Iris pigment epithelial cell (primary cell): ENCODE data around the gene MRPL2.

Experiments
- DNase-seq: peaks from one replicate; pipeline ENCODE4 v3.0.0-alpha.2; 2011; ENCODE audit warnings: low read depth

MRPL2 gene

DNA sequence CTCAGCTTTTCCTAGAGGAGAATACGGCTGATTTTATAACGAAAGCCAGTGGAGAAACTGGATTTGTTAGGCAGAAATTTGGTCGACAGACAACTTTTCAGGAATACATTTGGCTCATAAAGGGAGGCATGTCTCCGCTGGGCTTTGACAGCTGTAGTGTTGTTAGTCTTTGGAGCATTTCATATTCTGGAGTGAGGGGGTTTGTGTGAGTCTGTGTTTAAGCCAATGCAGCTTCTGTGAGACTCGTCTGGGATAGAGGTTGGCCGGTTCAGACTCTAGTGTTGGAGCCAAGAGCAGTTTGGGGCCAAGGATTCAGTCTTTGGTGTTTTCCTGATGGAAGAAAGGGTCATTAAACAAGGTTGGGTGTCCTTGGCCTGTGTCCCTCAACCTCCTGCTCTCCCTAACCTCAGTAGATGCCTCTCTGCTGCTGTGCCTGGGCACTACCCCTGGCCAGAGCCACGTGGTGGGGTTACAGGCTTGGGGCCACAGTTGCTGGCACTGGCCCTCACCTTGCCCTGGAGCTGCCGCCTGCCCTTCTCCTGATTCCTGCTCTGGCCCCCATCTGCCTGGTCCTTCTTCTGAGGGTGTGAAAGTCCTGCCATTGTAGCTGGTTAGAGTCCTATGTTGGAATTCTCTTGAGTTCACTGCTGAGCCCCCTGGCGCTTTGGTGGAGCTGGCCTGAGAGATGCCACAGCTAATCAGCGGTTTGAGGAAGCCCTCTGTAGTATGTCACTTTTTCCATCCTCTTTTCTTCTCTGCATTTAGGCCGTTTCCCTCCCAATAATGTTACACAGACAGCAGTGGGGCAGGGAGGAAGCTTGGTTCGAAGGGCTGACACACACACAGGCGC, 23.8 kb upstream of the MRPL2 start:
- DNase-seq, result no peak

DNA sequence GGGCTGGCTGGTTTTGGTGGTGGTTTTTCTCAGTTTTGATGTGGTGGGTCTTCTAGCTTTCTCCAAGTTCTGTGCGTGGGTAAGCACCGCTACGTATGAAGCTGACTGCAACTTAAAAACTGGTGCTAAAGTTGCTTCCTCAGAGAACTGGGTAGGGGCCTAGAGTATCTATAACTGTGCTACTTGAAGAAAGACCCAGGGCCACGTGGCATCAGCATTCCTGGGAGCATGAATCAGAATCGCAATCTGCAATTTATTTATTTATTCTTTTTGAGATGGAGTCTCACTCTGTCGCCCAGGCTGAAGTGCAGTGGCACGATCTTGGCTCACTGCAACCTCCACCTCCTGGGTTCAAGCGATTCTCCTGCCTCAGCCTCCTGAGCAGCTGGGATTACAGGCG, 22.7 kb upstream of the MRPL2 start:
- DNase-seq, result peak; percentile 51

DNA sequence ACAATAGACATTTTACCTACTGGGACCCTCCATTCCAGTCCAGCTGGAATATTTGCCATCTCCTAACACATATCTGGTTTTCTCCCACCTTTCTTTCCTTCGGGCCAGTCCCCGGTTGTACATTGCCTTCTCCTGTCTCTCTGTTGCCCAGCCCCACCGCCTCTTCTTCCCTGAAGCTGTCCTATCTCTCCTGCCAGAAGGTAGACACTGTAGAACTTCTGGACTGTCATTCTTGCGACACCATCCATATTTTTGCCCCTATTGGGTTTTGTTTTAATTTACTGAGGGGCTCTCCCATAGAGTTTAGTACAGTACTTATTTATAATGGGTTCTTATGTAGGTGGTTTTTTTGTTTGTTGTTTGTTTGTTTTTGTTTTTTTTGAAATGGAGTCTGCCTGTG, 21.8 kb upstream of the MRPL2 start:
- no peak for DNase-seq

DNA sequence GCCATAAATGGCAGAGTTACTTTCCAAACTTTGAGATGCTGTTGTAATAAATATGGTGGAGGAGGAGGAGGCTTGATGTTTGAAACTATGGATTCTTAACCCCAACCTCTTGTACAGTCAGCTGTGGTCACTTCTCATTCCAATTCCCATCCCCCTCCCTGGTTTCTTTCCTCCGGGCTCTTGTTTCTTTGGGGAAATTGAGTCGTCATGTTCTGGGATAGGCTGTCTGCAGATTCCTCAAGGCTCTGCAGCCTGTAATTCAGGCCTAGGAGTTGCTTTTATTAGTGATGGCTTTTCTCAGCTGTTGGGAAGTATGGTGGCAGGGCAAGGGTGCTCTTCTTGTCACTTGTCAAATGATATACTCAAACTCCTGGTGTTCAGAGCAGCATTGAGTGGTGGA, 19.5 kb upstream of the MRPL2 start:
- peak; percentile 55 for DNase-seq

DNA sequence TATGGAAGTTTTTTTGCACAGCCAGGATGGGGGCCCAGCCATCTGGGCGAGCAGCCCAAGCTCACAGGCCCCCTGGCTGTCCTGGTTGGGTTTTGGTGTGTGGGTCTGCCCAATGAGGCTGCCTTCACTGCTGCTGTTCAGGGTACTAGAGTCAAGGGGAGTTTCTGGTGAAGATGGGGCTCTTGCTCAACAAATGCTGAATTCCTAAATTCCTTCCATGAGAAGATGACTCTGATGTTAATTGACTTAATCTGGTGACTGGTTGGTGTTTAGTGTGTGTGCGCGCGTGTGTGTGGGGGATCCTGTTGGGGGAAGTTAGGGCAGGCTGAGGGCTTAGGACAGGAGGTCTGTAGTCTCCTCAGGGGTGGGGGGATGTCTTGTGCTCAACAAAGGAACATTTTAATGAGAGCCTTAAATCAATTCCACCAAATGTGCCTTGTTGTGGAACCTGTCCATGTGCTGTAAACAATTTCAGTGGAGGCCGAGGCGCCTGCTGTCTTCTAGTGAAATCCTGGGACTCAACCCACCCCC, 18.8 kb upstream of the MRPL2 start:
- DNase-seq, result no peak

DNA sequence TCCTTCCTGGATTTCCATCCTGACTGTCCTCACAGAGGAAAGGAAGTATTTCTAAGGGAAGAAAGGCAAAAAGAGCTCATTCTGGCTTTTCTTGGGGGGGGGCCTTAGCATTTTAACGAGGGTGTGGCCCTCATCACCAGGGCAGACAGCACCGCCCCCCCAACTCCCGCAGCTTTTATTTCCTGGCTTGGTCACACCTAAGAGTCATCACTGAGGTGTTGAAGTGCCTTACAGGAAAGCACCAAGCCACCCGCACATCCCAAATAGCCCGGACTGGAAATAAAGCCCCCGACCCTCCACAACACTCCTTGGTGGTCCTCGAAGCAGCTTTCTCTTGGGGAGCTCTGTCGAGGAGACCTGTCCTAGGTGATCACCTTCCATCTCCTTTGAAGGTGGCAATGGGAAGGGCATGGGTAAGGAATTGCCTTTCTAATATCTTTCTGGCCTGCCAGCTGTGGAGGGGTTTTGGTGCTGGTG, 18.1 kb upstream of the MRPL2 start:
- no peak for DNase-seq

DNA sequence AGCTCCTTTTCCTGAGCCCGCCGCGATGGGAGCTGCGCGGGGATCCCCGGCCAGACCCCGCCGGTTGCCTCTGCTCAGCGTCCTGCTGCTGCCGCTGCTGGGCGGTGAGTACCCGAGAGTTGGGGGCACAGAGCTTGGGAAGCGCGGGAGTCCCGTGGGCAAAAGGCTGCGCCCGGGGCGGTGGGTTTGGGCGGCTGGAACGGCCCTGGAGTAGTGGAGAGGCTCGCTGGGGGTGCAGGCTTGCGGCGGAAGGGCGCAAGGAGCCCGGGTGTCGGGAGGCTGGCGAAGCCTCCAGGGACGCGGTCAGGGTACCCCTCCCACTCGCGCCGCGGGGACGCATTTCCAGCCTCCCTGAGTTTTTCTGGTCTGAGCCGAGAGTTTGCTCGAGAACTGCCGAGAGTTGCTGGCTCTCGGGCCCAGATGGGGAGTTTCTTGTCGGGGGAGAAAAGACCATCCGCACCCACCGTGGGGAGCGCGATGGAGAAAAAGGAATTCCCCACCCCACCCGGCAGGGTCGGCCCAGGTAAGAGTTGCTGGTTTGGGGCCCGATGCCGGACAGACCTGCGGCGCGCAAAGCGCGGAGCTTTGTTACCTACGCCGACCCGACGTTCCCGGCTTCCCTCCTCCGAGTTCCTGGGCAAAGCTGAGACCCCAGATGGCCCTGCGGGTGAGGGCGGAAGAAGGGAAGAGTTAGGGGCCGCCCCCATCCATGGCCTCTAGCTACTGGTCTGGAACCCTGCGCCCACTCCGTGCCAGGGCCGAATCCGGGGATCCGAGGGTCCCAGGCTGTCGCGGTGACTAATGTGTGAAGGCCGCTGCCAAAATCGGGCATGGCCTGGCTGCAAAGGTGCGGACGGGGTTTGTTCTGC, 17.5 kb upstream of the MRPL2 start:
- DNase-seq, result peak; percentile 44

DNA sequence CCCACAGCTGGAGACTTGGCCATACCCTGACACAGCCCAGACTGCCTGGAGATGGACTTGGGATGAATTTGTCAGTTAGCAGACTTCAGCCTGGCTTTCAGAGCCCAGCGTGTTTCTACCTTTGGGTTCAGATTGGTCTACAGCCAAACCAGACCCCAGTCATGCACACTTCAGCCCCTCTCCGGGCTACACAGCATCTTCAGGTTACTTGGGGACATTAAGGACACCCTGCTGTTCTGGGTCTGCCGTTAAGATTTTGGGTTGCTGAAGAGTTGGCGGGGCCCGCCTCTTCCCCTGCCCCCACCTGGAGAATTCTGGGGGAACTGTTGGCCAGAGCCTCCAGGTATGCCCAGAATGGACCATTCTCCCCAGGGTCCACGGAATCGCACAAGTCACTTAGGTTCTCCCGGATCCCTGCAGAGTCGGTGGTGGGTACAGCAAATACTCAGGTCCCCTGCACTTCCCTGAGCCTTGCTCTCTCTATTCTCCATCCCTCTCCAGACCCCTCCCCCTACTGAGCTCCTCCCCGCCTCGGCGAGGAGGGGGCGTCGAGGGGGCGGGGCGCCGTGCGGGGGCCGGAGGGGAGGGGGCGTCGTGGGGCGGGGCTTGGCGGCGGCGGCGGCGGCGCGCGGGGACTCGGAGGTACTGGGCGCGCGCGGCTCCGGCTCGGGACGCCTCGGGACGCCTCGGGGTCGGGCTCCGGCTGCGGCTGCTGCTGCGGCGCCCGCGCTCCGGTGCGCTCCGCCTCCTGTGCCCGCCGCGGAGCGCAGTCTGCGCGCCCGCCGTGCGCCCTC, 16.6 kb upstream of the MRPL2 start, which contains the start of gene PTK7:
TSS of gene PTK7 (plus strand) at position 645 of the 794 bp plus-strand sequence. CDS start 175 bp downstream, outside the sequence.
- DNase-seq, result peak; percentile 60

DNA sequence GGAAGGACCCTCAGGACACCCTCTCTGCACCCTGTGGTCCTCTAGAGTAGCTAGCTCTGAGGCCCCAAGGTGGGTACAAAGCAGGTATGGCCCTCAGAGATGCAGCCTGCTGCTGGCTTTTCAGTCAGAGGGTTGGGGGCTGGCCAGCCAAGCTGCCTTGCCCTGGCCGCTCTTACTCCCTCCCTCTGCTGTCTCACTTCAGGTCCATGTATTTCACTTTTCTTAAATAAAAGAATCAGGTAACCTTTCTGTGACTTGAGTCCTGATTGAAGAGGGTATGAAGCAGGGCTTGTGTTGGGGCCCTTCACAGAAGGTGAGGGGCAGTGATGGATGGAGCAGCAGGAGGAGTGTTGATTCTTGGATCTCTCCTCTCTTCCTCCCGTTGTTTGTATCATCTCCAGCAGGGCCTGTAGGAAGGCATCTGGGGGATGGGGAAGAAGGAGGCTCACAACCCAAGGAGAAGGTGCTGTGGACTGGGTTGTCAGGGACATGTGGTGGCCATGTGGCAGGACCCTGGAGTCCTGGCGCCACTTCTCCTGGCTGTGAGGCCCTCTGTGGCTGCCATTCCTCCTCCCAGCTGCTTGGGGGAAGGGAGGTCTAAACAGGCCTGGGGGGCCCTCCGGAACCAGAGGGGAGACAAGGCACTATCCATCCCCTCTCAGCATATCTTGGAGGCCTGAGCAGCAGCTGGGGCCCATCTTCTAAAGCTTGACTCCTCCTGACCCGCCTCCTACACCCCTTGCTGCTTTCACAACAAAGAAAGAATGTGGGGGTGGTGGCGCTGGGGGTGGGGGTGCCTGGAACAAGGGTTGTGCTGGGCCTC, 15.8 kb upstream of the MRPL2 start:
- peak; percentile 48 for DNase-seq

DNA sequence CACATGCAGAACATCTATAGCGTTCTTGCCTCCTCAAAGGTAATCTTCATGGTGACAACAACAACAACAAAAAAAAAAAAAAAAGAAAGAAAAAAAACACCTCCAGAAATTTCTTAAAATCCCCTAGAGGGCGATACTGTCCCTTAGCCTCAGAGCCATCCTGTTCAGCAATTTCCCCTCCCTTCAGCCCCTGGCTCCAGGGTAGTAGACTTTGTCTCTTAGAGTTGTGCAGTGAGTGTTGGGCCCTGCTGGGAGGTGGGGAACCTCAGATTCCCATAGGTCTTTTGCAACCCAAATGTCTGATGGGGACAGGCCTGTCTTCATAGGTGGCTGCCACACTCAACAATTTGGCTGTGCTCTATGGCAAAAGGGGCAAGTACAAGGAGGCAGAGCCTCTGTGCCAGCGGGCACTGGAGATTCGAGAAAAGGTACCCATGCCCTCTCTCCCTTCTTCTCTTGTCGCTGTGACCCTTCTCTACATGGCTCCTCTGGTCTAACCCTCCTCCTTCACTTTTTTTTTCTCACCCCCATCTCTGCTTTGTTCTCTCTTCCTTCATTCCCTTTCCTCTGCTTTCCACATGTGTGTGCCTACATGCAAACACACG, 10.9 kb upstream of the MRPL2 start:
- DNase-seq, result peak; percentile 67

DNA sequence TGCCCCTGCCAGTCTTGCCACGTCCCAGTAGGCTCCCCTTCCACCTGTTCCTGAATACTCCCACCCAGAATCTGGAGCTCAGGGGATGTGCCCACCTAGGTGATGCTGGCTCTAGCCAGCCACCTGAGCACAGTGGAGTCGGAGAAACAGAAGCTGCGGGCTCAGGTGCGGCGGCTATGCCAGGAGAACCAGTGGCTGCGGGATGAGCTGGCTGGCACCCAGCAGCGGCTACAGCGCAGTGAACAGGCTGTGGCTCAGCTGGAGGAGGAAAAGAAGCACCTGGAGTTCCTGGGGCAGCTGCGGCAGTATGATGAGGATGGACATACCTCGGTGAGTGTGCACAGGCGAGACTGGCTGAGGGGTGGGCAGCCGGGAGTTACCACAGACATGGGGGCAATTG, 3.6 kb upstream of the MRPL2 start:
- DNase-seq, result no peak

DNA sequence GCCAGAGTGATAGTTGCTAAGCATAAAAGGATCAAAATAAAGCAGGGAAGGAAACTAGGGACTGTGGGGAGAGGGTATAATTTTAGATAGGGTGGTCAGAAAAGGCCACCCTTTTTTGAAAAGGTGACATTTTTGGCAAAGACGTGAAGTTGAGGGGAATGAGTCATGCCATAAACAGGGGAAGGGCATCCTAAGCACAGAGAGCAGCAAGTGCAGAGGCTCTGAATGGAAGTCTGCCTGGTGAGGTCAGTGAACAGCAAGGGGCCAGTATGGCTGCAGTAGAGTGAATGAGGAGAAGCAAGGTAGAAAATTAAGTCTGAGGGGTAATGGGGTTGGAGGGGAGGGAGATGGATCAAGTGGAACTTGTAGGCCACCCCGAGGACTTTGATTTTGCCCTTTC, 2.6 kb upstream of the MRPL2 start:
- DNase-seq, result peak; percentile 32

DNA sequence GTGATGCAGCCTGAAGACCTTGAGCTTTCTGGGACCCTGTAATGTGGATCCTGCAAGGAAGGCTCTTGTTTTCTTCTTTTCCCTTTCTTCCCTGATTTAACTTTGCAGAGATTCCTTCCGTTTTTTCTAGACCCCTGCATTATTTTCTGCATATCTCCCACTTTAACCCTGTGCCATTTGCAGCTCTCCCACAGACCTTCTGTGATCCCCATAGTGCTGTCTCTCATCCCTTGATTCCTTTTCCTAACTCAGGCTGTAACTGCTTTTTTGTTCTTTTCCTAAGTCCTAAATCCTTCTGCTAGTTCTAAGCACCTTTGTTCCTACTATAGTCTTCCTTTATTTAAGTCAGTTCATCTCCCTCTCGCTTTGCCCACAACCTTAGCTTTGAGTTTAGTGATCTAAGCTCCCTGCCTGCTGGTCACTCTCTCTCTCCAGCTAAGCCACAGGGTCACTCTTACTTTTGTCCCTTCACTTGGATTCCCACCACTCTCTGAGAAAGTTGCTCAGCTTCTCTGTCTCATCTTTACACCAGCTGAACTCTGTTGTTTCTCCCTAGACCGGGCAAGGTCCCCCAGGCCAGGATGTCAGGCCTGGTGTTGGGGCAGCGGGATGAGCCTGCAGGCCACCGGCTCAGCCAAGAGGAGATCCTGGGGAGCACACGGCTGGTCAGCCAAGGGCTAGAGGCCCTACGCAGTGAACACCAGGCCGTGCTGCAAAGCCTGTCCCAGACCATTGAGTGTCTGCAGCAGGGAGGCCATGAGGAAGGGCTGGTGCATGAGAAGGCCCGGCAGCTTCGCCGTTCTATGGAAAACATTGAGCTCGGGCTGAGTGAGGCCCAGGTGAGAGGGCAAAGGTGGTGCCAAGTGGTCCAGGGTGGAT, 1.8 kb upstream of the MRPL2 start:
- DNase-seq, result no peak

DNA sequence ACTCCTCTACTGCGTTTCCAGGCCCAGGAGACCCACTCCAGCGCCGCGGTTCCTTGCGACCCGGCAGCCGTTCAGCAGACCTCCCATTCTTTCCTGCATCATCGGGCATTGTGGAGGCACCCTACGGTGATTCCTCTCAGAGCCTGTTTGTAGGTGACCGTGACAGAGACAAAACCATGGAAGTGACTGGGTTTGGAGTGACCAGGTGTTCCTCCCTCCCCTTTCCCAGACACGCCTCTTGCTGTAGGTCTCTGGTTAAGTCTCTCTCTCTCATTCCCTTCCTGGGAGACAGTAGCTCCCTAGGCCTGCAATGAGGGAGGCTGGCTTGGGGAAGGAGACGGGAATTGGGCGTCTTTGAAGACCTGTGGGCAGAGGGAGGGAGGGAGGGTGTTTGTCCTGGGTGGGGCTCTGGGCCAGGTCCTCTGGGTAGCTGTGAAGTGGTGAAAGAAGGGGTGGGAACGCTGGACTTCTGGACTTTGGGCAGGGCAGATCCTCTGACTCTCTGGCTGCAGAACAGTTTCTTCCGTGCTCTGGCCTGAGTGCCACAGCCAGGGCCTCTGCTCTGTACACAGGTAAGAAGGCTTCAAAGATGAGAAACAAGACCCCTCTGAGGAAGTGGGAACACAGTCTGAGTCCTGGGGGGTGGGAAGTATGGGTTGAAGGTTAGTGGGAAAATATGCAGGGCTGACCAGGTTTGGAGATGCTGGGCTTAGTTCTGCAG, 960 bp upstream of the MRPL2 start:
- DNase-seq, result peak; percentile 17

DNA sequence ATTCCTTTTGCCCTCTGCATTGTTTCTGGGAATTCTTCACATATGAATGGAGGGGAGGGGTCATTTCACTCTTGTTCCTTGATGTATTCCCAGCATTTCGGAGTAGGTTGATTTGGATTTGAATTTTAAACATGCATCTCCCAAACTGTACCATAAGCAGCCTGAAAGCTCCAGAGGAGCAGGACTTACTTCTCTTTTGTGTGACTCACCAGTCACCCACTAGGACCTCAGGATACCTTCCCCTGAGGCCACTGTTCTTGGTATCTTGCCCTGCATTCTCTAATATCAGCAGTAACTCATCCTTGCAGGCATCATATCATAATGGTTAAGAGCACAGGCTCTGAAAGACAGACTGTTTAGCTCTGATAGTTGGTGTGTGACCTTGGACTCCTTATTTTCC, 703 bp downstream of the MRPL2 start:
- no peak for DNase-seq

DNA sequence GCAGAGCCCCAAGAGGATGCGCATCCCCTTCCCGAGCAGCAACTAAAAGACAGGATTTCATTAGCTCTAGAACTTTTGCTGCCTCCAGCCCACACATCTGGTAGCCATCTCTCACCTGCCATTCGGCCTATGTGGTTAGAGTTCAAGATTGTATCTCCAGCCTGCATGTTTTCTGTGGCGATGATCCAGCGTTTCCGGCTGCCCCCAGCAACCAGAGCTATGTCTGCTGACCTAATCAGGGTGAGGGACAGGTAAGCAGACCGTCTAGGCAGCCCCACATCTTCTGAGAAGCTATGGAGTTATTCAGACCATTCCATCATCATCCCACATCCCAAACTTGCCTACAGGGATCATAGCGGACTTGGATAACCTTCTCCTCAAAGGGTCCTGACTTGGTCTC, 3.3 kb downstream of the MRPL2 start:
- DNase-seq, result no peak

DNA sequence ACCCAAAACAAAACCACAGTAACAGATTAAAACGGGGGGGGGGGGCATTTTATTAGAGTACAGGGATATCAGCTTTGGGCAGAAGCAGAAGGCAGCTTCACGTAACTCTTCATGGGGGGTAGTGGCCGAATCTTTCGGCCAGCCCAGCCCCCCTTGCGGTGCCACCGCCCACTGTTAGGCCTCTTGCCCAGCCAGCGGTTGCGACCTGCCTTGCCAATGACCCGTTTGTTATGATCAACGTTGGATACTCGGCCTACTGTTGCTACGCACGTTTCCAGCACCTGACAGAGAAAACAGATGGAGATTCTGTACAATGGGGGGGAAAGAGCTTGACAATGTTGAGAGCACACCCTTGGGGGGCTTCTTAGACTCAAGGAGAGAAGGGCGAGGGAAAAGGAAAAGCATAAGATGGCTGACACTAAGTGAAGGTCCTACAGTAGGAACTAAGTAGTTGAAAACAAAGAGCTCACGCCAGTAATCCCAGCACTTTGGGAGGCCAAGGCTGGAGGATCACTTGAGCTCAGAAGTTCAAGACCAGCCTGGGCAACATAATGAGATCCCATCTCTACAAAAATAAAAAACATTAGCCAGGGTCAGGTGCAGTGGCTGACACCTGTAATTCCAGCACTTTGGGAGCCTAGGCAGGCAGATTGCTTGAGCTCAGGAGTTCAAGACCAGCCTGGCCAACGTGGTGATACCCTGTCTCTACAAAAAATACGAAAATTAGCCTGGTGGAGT, 4.9 kb downstream of the MRPL2 start:
- no peak for DNase-seq

DNA sequence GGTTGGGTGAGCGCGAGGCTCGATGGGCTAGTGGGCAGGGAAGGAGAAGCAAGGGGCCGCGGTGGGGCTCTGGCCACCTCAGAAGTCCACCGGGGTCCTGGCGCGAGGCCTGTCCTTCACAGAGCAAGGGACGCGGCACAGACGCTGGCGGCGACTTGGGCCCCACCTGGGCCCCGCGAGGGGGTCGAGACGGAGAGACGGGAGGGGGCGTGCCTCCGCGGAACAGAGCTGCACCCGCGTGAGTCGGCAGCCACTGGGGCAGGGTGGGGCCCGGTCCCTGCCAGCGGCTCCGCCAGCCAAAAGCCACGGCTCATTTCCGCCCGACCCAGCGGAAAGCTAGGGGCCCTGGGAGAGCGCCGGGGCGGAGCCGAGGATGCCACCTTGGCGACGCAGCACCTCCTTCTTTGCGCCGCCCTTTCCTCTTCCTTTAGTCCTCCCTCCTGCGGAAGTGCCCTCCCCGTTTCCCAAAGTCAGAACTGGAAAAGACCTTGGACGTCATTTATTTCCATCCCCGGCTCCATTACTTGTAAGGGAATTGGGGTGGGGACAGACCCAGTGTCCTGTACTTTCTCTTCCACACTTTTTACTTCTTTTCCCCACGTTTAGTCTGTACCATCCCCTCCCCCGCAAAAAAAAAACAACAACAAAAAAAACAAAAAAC, 5.6 kb downstream of the MRPL2 start, which contains the start of gene CUL7:
TSS of gene CUL7 (minus strand) at position 307 of the 661 bp plus-strand sequence. CDS start 1,063 bp downstream, outside the sequence.
- peak; percentile 92 for DNase-seq
